Measurements from ENCODE around the gene ECI2.

ECI2 gene

DNA sequence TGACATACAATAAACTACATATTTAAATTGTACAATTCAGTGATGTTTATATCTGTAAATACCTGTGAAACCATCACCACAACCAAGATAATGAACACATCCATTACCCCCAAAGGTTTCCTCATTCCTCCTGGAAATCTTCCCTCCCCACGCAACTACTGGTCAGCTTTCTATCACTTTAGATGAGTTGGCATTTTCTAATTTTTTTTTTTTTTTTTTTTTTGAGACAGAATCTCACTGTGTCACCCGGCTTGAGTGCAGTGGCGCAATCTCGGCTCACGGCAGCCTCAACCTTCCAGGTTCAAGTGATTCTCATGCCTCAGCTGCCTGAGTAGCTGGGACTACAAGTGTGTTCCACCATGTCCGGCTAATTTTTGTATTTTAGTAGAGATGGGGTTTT is 31.7 kb upstream of the ECI2 start:
- ChIA-PET CTCF (interaction anchor here (0.6 kb wide), 1 partner anchor 347 kb away, joined by 5 read pairs; no protein-coding TSS in a partner anchor), POLR2A (no interaction called here)
- TF ChIP-seq ZNF354C (tag by site-specific recombination; IDR thresholded peaks at IDR 0.05; ENCODE audit: borderline replicate concordance, low read depth) (no peak), SCRT2 (tag by site-specific recombination; IDR thresholded peaks at IDR 0.05) (no peak), ZSCAN16 (tag by site-specific recombination; IDR thresholded peaks at IDR 0.05) (no peak), ZNF433 (tag by site-specific recombination; IDR thresholded peaks at IDR 0.05; ENCODE audit: low read depth) (no peak), HOXD13 (CRISPR knock-in tag; IDR thresholded peaks at IDR 0.05; ENCODE audit: borderline replicate concordance) (no peak), ZFP69B (tag by site-specific recombination; IDR thresholded peaks at IDR 0.05) (no peak)
- TF ChIP-seq, protein P1, sequence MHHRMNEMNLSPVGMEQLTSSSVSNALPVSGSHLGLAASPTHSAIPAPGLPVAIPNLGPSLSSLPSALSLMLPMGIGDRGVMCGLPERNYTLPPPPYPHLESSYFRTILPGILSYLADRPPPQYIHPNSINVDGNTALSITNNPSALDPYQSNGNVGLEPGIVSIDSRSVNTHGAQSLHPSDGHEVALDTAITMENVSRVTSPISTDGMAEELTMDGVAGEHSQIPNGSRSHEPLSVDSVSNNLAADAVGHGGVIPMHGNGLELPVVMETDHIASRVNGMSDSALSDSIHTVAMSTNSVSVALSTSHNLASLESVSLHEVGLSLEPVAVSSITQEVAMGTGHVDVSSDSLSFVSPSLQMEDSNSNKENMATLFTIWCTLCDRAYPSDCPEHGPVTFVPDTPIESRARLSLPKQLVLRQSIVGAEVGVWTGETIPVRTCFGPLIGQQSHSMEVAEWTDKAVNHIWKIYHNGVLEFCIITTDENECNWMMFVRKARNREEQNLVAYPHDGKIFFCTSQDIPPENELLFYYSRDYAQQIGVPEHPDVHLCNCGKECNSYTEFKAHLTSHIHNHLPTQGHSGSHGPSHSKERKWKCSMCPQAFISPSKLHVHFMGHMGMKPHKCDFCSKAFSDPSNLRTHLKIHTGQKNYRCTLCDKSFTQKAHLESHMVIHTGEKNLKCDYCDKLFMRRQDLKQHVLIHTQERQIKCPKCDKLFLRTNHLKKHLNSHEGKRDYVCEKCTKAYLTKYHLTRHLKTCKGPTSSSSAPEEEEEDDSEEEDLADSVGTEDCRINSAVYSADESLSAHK (tag by site-specific recombination; IDR thresholded peaks at IDR 0.05) = no peak
- no peak overlapping the region for H3K4me3 ChIP-seq (ENCODE audit: low read depth, low read length)
- H3K27ac ChIP-seq (ENCODE audit: extremely low read depth, low read depth, low read length) = no peak overlapping the region
- H3K9me3 ChIP-seq (ENCODE audit: control insufficient read depth, insufficient read depth, low read depth, low read length) = no peaks in the 10 kb centered on the region
- no peaks in the 10 kb centered on the region for H3K4me1 ChIP-seq (ENCODE audit: control insufficient read depth, insufficient read depth, low read length)
- no peaks in the 10 kb centered on the region for H3K36me3 ChIP-seq (ENCODE audit: control insufficient read depth in 2 of 2, insufficient read depth in 1 of 2, low read length in 2 of 2)

DNA sequence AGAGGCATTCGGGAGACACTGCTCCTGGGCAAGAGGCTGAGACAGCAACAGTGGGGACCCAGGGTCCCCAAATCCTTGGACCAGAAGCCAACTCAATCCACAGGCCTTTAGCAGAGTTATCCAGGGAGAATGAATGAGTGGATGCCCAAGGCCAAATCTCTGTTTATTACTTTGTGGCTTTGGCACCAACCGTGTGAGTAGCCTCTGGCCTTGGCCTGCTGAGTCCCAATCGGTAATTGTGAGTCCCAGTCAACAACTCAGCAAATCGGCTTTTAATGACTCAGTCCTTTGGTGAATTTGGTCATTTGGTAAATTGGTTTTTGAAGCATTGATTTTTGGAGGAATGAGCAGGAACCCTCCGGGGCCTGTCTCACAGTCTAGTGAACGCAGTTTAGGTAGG is 29.1 kb upstream of the ECI2 start:
- ChIA-PET CTCF (no interaction called here), POLR2A (no interaction called here)
- no peak for TF ChIP-seq ZBTB17 (tag by site-specific recombination; IDR thresholded peaks at IDR 0.05)
- no peak for TF ChIP-seq YY2 (tag by site-specific recombination; IDR thresholded peaks at IDR 0.05)
- TF ChIP-seq SALL2 (tag by site-specific recombination; IDR thresholded peaks at IDR 0.05; ENCODE audit: borderline replicate concordance) = no peak
- TF ChIP-seq, protein P2, sequence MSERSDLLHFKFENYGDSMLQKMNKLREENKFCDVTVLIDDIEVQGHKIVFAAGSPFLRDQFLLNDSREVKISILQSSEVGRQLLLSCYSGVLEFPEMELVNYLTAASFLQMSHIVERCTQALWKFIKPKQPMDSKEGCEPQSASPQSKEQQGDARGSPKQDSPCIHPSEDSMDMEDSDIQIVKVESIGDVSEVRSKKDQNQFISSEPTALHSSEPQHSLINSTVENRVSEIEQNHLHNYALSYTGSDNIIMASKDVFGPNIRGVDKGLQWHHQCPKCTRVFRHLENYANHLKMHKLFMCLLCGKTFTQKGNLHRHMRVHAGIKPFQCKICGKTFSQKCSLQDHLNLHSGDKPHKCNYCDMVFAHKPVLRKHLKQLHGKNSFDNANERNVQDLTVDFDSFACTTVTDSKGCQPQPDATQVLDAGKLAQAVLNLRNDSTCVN (tag by site-specific recombination; optimal IDR thresholded peaks at IDR 0.05) = no peak
- TF ChIP-seq ZNF610 (tag by site-specific recombination; IDR thresholded peaks at IDR 0.05; ENCODE audit: borderline replicate concordance) = no peak
- no peak for TF ChIP-seq ZNF10 (tag by site-specific recombination; IDR thresholded peaks at IDR 0.05)
- Histone ChIP-seq H3K4me3 (ENCODE audit: low read depth, low read length) (no peak overlapping the region), H3K4me1 (ENCODE audit: control insufficient read depth, insufficient read depth, low read length) (no peaks in the 10 kb centered on the region), H3K36me3 (ENCODE audit: control insufficient read depth in 2 of 2, insufficient read depth in 1 of 2, low read length in 2 of 2) (no peaks in the 10 kb centered on the region), H3K9me3 (ENCODE audit: control insufficient read depth, insufficient read depth, low read depth, low read length) (no peaks in the 10 kb centered on the region), H3K27ac (ENCODE audit: extremely low read depth, low read depth, low read length) (no peak overlapping the region)

DNA sequence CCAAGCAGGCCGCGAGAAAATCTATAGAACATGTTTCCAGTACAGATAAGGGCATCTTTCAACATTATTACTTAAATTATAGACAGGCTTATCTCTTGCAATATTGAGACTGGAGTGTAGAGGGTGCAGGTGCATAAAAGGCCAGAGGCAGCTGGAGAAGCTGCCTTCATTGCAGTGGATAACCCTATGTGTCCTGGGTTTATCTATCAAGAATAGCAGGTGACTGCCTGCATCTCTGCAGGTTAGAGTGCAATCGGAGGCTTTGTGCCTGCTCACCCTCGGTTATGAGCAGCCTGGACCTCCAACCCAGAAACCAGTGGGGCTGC is 28.7 kb upstream of the ECI2 start:
- Histone ChIP-seq H3K27ac (ENCODE audit: extremely low read depth, low read depth, low read length) (no peak overlapping the region), H3K4me3 (ENCODE audit: low read depth, low read length) (no peak overlapping the region), H3K36me3 (ENCODE audit: control insufficient read depth in 2 of 2, insufficient read depth in 1 of 2, low read length in 2 of 2) (no peaks in the 10 kb centered on the region), H3K4me1 (ENCODE audit: control insufficient read depth, insufficient read depth, low read length) (no peaks in the 10 kb centered on the region), H3K9me3 (ENCODE audit: control insufficient read depth, insufficient read depth, low read depth, low read length) (no peaks in the 10 kb centered on the region)
- CTCF ChIA-PET = no interaction called here
- POLR2A ChIA-PET = no interaction called here
- no peak for TF ChIP-seq ZNF133 (tag by site-specific recombination; IDR thresholded peaks at IDR 0.05)
- no peak for TF ChIP-seq ZNF555 (tag by site-specific recombination; conservative IDR thresholded peaks at IDR 0.05)
- no peak for TF ChIP-seq ZNF184 (tag by site-specific recombination; IDR thresholded peaks at IDR 0.05)
